GM19043 (cell line): Measurements from ENCODE around the gene TMEM80.

Experiments
- ATAC-seq: cut with Tn5 transposase; IDR thresholded peaks from one replicate; pipeline ENCODE4 v1.9.1; 2021; ENCODE audit warnings: low read depth; ENCODE audit not compliant: unreplicated experiment

The TMEM80 gene

GRCh38 chr11:698493-699115 lies 3.0 kb downstream of the TMEM80 start:
- no peak for ATAC-seq

- no peak for ATAC-seq
These were observed 3.5 kb downstream of the TMEM80 start for GRCh38 chr11:699116-699508.

- ATAC-seq, result no peak
These were observed 4.1 kb downstream of the TMEM80 start for GRCh38 chr11:699753-700152.

- no peak for ATAC-seq
These were observed 6.3 kb downstream of the TMEM80 start for GRCh38 chr11:701741-702461.

- ATAC-seq, result no peak
These were observed 7.1 kb downstream of the TMEM80 start for GRCh38 chr11:702462-703461.

GRCh38 chr11:703506-703905 lies 7.9 kb downstream of the TMEM80 start:
- no peak for ATAC-seq

GRCh38 chr11:704228-704674 lies 8.6 kb downstream of the TMEM80 start:
- ATAC-seq, result no peak

- ATAC-seq, result no peak
These were observed 9.4 kb downstream of the TMEM80 start for GRCh38 chr11:704781-705645.

- no peak for ATAC-seq
These were observed 10.2 kb downstream of the TMEM80 start, which contains the start of gene EPS8L2 for GRCh38 chr11:705646-706438. EPS8L2 (plus strand) TSS chr11:706231; CDS start chr11:709408, 3,177 bp downstream.

GRCh38 chr11:706439-706956 lies 10.9 kb downstream of the TMEM80 start:
- ATAC-seq, result no peak

GRCh38 chr11:706957-707816 lies 11.6 kb downstream of the TMEM80 start:
- no peak for ATAC-seq

GRCh38 chr11:707817-708420 lies 12.3 kb downstream of the TMEM80 start:
- no peak for ATAC-seq

- ATAC-seq, result no peak
These were observed 12.9 kb downstream of the TMEM80 start for GRCh38 chr11:708511-708910.

- ATAC-seq, result no peak
These were observed 13.7 kb downstream of the TMEM80 start for GRCh38 chr11:709109-709997.

GRCh38 chr11:714436-714835 lies 18.8 kb downstream of the TMEM80 start:
- no peak for ATAC-seq

GRCh38 chr11:719214-720016 lies 23.8 kb downstream of the TMEM80 start:
- no peak for ATAC-seq
